ENCODE results near the gene TOLLIP.

The TOLLIP gene

DNA sequence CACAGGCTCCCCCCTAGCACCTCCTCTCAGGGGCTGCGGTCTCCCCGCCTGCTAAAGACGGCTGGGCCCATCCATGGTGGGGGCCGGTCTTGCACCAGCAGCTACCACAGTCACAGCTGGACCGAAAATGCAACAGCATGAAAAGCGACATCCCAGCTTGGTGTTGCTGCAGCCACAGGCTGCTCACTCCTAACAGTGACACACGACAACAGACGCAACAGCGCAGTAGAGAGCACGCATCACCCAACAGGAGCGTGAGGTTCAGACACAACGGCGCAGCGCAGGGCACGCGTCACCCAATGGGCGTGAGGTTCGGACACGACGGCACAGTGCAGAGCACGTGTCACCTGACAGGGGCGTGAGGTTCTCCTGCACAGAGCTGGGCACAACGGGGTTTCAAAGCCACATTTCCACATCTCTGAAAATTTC is 24.1 kb downstream of the TOLLIP start:
- FAIRE-seq = no peak
- no peak for DNase-seq (ENCODE audit: insufficient read length, low spot score)

DNA sequence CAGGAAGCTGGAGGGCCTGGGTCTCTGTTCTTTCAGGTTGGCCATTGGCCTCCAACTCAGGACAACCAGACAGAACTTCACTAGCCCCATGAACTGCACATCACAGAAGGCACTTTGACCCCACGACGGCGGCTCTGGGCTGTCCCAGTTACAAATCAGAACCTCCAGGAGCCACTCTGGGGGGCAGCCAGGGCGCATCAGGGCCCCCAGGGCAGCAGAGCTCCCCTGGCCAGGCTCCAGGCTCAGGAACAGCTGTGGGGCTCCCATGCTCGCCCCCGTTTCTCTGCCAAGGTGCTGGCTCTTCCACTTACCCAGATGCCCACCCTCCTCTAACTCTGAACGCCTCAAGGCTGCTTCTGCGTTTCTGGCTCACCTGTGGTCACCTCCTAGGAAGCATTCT is 25.5 kb downstream of the TOLLIP start:
- DNase-seq (ENCODE audit: insufficient read length, low spot score) = no peak
- FAIRE-seq = no peak

DNA sequence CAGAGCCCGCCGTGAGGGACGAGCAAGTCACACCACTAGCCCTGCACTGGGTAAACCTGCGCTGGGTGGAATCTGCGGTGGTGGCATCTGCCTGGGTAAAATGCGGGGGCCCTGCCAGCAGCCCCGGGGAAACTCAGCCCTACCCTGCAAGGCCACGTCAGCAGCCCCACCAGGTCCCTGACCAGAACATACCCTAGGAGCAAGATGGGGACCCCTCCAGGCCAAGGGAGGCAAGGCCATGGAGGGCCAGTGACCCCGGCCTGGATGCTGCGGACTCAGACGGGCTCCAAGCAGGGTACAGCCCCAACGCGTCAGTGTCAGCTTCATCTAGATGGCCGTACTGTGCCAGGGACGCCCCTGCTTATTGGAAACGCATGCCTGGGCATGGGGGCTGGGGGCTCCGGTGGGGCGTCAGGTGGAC is 26.3 kb downstream of the TOLLIP start:
- FAIRE-seq (no peak), DNase-seq (ENCODE audit: insufficient read length, low spot score) (no peak)

DNA sequence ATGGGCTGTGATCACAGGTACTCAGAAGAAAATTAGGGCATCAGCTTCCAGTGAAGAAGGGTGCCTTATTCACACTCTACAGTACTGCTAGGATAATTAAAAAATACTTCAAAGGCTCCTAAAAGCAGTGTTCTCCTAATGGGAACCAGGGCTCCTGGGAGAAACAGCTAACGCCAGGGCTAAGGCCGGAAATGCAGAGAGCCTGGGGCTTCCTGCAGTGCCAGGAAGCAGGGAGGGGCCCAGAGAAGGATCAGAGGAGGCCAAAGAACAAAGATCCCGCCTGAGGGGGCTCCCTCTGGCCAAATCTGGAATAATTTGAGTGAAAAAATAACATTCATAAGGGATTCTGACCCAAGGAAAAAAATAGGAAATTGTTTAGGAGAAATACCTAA is 27.5 kb downstream of the TOLLIP start:
- DNase-seq (ENCODE audit: insufficient read length, low spot score) (no peak), FAIRE-seq (no peak)

DNA sequence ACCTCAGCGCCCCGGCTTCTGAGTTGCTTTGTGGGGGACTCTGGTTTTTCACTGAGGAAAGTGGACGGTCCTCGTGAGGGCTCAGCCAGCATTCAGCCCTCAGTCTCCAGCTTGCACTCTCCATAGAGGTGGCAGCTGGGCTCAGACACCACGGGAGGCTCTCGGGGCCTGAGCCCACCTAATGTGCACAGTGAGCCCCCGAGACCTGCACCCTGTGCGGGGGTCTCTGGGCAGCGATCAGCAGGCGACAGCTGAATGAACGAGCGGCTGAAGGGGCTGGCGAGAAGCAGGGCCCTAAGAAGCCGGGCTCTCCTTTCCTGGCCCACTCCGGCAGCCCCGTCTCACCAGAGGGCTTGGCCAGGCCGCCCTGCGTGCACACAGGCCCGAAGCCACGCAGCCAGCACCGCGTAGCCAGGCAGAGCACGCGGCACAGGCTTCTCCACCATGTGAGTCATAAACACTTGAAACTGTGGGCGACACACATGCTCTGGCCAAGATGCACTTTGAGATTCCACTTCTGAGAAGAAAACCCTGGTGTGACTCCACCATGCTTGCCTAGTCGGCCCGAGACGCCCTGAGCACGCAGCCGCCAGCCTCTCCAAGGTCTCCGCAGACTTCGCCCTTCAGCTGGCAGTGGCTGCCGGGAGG is 28.0 kb downstream of the TOLLIP start:
- FAIRE-seq (no peak), DNase-seq (ENCODE audit: insufficient read length, low spot score) (no peak)

DNA sequence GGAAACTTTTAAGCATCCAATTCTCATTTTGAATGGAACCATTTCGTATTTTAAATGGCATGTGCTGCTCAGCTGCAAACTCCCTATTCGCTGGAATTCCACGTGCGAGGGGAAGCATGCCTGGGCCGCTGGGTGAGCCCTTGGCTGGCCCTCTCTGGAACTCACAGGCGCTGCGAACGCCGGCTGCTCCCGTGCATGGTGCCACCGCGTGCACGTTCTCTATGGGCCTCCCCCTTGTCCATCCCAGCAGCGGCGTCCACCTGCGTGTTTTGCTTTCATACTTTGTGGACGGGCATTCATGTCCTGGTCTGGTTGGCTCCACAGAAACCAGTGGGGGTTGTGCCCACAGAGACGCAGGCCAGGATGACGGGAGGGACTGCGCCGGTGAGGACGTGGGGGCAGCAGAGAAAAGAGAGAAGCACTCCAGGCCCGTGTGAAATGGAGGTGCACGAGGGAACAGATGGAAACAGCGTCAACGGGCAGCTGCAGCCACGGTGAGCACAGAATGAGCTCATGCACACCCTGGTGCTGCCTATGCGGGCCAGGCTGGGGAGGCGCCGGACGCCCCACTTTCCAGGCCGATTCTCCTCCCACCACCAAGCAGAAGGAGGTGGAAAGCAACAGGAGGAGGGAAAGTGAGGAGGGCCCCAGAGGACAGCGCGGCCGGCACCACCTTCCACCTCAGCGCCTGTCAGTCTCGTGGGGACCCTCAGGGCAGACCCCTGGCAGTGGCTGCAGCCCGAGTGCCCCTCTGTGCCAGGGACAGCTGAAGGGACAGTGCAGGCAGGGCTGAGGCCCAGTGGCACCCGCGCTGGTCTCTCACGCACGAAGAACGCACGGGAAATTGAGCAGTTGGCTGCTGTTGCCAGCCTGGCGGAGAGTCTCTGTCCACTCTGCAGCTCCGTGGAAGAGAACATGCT is 29.1 kb downstream of the TOLLIP start:
- FAIRE-seq = no peak

DNA sequence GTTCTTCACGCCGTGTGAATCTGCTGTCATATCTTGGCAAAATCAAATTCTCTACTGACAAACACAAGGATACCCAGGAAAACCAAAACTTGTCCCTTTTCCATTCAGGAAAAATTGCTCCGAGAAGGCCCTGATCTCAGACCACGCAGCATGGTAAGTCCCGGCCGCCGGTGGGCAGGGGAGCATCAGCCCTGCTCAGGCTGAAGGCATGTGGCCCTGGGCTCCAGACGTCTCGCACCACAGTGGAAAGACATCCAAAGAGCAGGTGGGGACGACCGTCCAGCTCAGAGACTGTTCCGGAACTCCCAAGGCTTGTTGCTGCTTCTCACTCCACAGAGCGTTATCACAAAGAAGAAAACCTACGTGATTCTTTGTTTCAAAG is 29.8 kb downstream of the TOLLIP start:
- FAIRE-seq = no peak
- no peak for DNase-seq (ENCODE audit: insufficient read length, low spot score)

More for the DNA sequence above, 29.1 kb downstream of the TOLLIP start:
- no peak for DNase-seq (ENCODE audit: insufficient read length, low spot score)

DNA sequence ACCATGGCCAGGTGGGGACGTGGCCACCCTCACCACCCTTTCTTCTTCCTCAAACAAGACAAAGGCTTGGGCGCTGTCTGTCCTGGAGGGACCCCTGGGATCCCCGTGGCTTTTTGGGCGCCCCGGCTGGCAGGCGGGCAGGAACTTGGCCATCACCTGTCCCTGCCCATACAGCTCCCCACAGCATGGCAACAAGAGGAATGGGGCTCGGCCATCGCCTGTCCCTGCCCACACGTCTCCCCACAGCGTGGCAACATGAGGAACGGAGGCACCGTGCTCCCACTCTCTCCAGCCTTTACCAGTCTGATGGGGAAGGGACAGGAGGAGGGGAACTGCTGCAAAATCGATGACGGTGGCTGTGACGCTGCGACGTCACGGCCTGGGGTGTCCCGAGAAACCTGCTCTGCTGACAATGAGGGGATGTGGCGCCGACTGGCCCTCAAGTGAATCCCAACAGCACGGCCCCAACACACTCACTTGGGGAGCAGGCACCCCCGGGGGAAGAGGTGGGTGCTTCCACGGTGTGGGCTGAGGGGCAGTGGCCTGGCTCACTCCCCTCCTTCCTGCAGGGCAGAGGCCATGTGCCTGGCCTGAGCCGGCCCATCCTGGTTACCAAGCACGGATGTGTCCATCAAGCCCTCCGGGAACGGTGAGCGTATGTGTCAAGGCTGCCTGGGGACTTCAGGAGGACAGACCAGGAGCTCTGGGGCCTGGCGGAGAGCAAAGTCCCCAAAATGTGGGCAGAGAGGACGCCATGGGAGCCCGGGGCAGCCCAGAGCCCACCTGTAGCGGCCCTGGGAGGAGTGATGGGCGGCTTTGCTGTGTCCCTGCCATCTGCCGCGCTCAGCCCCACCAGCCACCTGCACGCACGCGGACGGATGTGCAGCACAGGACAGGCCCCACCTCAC is 30.4 kb downstream of the TOLLIP start:
- no peak for DNase-seq (ENCODE audit: insufficient read length, low spot score)
- FAIRE-seq = no peak

DNA sequence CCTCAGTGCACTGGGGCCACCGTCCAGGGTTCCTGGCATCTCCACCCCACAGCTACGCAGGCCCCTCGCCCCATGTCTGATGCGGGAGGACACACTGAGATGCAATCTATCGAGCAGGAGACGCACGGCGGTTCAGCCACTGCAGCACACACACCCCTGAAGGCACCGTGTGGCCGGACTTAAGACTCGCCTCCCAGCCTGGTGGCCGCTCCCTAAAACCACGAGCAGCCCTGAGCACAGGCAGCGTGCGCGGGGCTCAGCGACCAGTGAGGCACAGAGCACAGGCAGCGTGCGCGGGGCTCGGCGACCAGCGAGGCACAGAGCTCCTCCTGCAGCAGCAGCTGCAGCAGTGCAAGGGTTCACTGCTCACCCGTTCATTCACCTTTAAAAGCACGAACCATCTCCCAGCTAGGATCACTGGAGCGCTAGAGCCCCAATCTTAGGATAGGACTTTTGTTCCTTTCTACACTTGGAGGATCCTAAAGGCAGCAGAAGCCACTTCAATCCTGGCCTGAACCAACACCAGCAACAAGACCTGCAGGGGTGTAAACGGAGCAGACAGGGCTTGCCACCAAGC is 31.4 kb downstream of the TOLLIP start:
- FAIRE-seq = no peak

DNA sequence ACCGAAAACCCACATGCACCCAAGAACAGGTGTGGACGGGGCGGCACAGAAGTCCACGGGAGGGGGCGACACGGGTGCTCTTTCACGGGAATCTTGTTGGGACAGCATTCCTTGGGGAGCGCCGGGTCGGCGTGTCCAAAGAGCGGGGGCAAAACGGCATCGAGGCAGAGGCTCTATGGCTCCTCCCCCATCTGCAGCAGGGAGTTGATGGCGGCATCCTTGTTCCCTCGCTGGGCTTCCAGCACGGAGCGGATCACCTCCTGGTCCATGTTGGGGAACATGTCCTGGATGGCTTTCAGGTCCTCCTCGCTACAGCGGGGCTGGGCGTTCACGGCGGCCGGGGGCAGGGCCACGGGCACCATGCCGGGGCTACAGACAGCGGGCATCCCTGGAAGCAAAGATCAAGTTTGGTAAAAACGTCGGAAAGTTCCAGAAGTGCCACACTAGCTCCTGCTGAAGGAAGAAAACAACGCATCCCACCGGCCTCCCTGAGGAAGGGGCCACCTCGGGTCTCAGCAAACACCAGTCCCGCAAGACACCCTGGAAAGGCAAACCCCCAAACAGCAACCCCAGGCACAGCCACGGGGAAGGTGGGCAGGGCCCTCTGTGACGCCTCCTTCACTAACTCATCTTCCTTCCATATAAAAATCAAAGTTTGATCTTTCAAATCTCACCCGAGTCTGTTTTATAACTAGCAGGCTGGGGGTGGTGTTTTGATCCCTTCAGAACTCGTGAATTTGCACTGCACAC is 32.4 kb downstream of the TOLLIP start:
- DNase-seq (ENCODE audit: insufficient read length, low spot score) (no peak), FAIRE-seq (no peak)

More for the DNA sequence above, 31.4 kb downstream of the TOLLIP start:
- no peak for DNase-seq (ENCODE audit: insufficient read length, low spot score)

DNA sequence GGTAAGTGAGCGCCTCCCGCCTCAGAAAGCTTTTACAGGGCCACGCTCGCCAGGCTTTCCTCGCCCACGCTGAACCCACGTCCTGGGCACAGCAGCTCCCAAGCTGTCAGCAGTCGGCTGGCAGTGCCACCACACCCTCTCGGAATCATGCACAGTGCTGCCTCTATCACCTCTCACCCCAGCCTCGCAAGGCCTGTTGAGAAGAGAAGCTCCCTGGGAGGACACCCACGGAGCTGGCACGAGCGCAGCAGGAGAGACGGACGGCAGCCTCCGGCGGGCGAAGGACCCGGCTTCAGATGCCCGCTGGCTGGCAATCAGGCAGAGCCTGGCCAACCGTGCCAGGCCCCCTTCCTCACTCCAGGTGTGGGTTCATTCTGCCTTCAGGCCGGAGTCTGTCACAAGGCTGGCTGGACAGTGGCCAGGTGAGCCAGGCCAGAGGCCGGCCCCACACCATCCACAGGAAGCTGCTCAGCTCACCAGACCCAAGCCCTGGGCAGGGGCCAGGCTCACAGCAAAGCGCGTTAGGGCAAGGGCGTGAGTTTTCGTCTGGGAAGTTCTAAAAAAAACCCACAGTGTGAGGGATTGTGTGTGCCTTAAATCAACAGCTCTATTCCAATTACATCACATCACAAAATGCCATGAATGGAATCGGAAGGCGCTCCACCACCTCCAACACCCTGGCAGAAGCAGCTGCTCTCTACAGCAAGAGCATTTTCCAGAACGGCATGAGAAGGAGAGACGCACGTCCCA is 33.2 kb downstream of the TOLLIP start:
- DNase-seq (ENCODE audit: insufficient read length, low spot score) (no peak), FAIRE-seq (no peak)

DNA sequence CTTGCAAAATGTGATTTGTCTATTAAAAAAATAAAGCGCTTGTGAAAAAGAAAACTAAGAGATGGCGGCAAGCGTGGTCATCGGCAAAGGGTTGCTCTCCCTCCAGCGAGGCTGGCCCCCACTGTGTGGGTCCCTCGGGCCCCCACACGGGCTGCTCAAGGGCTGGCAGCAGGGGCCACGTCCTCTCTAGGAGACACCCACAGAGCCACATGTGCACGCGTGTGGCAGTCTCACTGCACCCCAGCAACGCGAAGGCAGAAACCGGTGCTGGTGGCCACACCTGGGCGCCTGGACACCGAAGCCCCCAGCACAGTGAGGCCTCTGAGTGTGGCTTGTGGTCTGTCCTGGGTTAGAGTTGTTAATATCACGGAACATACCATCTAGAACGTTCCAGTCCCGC is 34.4 kb downstream of the TOLLIP start:
- no peak for DNase-seq (ENCODE audit: insufficient read length, low spot score)
- no peak for FAIRE-seq

DNA sequence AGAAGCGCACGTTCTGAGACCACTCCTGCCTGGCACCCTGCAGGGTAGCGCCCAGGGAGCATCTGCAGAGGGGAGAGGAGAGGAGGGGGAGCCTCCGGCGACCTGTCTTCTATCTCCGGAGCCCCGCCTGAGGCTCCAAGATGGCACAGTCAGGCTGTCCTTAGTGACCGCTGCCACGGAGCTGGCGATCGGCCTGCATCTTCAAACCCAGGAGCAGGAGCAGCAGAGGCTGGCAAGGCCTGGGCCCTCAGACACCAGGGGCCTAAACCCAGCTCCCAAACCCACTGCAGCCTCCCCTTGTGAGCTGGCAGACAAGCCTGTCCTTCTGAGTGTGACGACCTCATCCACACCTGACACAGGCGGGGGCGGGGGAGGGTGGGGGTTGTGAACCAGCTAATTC is 34.9 kb downstream of the TOLLIP start:
- DNase-seq (ENCODE audit: insufficient read length, low spot score) = no peak
- FAIRE-seq = no peak

DNA sequence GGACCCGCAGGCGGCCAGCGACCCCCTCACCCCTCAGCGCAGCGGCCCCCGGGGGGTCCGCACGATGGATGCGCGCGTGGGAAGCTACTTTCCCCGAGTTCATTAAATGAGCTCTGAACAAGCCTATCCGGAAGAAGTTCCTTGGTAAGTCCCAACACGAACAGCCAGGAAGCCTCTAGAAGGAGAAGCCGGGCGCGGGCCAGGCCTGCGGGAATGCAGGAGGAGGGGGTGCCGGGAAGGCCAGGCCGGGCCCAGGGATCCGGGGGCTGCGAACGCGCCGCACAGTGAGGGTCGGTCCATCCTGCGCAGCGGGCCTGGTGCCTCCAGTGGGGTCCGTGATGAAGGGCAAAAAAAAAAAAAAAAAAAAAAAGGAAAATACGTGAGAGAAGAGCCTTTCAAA is 36.9 kb downstream of the TOLLIP start:
- DNase-seq (ENCODE audit: insufficient read length, low spot score) = no peak
- no peak for FAIRE-seq

DNA sequence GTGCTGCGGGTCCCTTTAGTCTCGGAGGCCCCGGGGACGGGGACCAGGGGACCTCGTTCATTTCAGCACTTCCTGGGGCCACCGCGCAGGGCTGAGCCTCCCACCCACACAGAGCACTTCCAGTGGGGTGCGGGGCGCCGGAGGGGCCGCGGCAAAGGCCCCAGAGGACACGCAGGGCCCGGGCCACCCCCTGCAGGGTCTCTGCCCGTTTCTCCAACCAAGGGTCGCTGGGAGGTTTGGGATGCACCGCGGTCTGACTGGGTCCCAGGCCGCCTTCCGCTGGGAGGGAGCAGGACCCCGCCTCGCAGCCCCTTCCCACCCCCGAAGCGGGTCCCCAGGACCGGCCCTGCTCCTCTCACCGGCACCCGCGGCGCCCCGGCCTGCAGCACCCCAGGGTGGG is 37.5 kb downstream of the TOLLIP start:
- no peak for DNase-seq (ENCODE audit: insufficient read length, low spot score)
- FAIRE-seq = no peak

DNA sequence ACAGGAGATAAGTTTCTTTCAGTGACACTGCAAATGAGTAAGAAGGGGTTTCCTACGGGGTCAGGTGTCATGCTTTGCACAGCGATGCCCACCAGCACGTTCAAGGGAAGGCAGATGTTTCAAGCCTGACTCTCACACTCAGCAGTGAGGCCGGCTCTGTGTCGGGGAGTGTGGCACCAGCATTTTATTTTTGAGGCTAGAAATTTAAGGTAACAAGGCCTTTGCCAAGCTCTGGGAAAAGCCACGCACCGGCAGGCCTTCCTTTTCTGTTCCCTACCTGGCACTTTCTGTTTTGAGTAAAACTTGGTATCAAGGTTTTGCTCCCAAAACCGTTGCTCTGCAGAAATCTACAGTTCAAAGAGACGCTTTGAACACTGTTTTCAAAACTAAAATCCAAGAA is 38.0 kb downstream of the TOLLIP start:
- no peak for FAIRE-seq
- DNase-seq (ENCODE audit: insufficient read length, low spot score) = no peak

DNA sequence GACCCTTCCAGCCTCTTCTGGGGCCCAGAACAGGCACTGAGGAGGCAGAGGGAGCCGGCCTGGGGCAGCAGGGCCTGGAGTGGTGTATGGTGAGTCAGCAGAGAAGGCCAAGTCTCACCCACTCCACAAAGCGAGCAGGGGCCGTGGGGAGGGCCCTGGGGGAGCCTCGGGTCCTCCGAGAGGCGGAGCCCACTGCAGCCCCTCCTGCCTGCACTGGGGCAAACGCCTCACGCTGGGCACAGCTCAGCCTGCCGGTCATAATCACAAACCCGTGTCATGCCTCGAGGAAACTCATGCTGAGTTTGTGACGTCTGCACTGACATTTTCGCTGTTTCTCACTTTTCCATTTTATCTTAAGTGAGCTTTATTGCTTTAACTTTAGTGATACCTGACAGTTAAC is 38.4 kb downstream of the TOLLIP start:
- FAIRE-seq (no peak), DNase-seq (ENCODE audit: insufficient read length, low spot score) (no peak)

DNA sequence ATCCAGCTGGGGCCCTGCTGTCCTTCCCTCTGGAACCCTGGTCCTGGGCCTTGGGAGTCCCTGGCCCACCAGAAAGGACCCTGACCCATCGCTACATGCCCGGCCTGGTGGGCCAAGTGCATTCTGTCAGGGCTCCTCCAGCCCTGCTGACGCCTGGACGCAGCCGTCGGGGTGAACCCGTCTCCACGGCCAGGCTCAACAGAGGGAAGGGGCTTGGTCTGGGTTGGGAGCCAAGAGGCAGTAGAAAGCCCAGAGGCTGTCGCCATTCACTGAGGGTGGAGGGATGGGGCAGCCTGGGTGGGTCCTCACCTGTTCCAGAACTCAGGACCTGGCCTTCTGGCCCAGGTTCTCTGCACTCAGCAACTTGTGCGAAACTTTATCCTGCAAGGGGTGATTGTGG is 39.0 kb downstream of the TOLLIP start:
- FAIRE-seq (no peak), DNase-seq (ENCODE audit: insufficient read length, low spot score) (no peak)

DNA sequence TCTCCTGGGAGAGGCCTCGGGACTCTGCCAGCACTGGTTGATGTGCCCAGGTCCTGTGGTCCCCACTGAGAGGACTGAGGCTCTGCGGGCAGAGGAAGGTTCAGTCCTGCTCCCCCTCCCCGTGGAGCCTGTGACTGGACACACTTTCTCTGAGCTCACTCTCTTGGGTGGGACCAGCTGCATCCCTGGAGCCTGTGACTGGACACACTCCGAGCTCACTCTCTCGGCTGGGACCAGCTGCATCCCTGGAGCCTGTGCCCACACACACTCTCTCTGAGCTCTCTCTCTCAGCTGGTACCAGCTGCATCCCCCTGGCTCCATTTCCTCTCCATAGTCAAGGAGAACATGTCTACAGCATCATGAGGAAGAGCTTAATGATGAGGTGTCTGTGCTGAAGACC is 39.5 kb downstream of the TOLLIP start:
- no peak for FAIRE-seq
- DNase-seq (ENCODE audit: insufficient read length, low spot score) = no peak
